B cell (primary cell): ENCODE results near the gene AIMP1. TPM values are rescaled to one million over a fixed set of nuclear protein-coding genes. Genes with fewer than 3 reads are reported as not detected.

Experiments used
- polyA plus RNA-seq: library from polyadenylated mRNA; depleted of rRNA; stranded (reverse); fragments of >200 nt; gene quantifications from 2 replicates; pipeline ENCODE4 v1.2.3, GENCODE V29; 2012
- total RNA-seq, 2 donors: library from RNA; stranded (reverse); fragments of 120-200 nt in 1 of 2; gene quantifications; 1 replicate in 1 of 2; 2 replicates in 1 of 2; pipeline versions ENCODE4 v1.2.3 to v1.2.4, GENCODE V29; 2013 to 2022

AIMP1 gene
- total and polyA plus RNA-seq, 2 donors (not counting 1 experiment from before 2014, with no cell fraction given) = 12.0 to 49.7 TPM

Other genes starting within 250 kb of the AIMP1 start
- 86.1 and 87.6 TPM in 2 replicates for gene TBCK, start 341 bp upstream of the AIMP1 start, total RNA-seq
- 17.5 and 18.2 TPM in 2 replicates for gene TBCK, start 341 bp upstream of the AIMP1 start, polyA plus RNA-seq
- gene GIMD1, start 52.2 kb downstream of the AIMP1 start, total RNA-seq = not detected in 2 replicates
- gene GIMD1, start 52.2 kb downstream of the AIMP1 start, polyA plus RNA-seq = not detected in 2 replicates